Stimulated activated CD8-positive, alpha-beta memory T cell treated with anti-CD3 and anti-CD28 coated beads, Interleukin-7, amount 100 ng/mL, for 4 hours (primary cell): Measurements from ENCODE around the gene GDPGP1.
A peak's percentile ranks its signal among the peaks of the same experiment; 100 is the strongest.
"Not testable (repeated sequence)": the region's sequence is repeated elsewhere in the genome, so short reads cannot be mapped to it uniquely, and the experiment has no call there.

Source experiments
- DNase-seq, 2 donors: peaks; one replicate each; pipeline ENCODE4 v3.0.0-alpha.2; 2020; ENCODE audit warnings: low read depth in 2 of 2

Gene GDPGP1

DNA sequence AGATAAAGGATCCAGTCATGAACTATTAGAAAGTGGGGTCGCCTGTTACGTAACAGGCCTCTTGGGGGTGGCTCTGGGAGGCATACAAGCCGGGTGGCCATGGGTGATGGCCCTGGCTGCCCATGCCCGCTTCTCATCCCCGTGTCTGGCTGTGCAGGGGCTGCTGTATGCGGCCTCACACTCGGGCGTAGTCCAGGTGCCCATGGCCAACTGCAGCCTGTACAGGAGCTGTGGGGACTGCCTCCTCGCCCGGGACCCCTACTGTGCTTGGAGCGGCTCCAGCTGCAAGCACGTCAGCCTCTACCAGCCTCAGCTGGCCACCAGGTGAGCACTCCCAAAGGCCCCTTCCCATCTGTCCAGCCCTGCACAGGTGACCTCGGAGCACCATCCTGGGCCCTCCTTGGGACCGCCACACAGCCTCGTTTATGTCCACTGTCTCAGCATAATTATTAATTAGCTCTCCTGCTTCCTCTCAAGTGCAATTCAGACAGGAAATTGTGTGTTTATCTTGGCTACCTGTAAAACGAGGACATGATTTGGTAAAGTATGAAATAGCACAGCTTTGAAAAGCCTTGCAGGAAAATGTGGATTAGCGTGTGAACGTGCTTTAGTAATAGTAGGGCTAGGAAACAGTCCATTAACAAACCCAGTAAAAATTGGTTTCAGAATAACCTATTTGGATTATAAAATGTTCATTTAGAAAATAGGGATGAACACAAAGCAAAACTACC lies 8.3 kb upstream of the GDPGP1 start:
- no peak for DNase-seq

DNA sequence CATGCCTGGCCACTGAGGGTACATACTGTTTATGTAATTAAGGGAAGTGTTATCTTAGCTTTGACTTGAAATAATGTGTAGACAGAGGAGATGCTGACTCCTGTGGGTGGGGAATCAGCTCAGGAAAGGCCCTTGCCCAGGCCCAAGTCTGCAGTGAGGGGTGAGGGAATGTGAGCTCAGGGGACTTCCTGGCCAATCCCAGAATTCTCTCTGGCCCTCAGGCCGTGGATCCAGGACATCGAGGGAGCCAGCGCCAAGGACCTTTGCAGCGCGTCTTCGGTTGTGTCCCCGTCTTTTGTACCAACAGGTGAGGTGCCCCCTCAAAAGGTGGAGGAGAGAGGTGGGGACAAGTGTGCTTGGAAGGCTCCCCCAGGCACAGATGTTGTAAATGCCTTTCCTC lies 6.7 kb upstream of the GDPGP1 start:
- DNase-seq: no peak

DNA sequence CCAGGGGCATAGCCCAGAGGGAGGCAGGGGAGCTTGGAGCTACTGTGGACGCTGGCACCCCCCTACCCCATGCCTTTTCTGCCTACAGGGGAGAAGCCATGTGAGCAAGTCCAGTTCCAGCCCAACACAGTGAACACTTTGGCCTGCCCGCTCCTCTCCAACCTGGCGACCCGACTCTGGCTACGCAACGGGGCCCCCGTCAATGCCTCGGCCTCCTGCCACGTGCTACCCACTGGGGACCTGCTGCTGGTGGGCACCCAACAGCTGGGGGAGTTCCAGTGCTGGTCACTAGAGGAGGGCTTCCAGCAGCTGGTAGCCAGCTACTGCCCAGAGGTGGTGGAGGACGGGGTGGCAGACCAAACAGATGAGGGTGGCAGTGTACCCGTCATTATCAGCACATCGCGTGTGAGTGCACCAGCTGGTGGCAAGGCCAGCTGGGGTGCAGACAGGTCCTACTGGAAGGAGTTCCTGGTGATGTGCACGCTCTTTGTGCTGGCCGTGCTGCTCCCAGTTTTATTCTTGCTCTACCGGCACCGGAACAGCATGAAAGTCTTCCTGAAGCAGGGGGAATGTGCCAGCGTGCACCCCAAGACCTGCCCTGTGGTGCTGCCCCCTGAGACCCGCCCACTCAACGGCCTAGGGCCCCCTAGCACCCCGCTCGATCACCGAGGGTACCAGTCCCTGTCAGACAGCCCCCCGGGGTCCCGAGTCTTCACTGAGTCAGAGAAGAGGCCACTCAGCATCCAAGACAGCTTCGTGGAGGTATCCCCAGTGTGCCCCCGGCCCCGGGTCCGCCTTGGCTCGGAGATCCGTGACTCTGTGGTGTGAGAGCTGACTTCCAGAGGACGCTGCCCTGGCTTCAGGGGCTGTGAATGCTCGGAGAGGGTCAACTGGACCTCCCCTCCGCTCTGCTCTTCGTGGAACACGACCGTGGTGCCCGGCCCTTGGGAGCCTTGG lies 5.9 kb upstream of the GDPGP1 start:
- no peak for DNase-seq

DNA sequence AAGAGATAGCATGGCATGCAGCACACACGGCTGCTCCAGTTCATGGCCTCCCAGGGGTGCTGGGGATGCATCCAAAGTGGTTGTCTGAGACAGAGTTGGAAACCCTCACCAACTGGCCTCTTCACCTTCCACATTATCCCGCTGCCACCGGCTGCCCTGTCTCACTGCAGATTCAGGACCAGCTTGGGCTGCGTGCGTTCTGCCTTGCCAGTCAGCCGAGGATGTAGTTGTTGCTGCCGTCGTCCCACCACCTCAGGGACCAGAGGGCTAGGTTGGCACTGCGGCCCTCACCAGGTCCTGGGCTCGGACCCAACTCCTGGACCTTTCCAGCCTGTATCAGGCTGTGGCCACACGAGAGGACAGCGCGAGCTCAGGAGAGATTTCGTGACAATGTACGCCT lies 5.0 kb upstream of the GDPGP1 start:
- DNase-seq: no peak

DNA sequence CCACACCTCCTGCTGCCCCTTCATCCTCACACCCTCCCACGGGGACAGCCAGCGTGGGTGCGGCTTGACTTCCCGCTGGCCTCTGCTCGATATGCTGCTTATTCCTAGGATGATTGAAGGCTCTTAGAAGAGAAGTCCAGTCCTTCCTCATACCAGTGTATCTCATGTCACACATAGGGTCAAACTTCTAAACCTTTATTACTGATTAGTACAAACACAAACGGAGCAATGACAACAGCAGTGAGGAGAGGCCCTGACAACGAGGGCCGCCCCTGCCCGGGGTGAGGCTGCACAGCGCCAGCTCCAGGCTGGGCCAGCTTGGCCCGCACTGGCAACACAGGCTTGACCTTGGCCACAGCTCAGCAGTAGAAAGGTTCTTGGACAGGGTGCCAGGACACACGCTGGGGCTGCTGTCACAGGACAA lies 3.9 kb upstream of the GDPGP1 start:
- DNase-seq: no peak

DNA sequence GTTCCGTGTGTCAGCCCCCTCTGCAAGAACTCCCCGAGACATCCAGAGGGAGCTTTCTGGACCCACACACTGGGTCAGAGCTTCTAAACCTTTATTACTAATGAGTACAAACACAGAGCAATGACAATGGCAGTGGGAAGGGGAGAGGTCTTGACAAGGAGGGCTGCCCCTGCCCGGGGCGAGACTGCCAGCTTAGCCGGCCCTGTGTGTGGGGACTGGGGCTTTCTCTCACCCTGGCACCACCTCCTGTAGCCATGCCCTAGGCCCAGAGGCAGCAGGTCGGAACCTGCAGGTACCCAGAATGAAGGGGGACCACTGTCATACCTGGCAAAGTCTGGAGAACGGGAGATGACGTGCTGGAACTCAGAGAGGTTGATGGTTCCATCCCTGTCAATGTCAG lies 3.4 kb upstream of the GDPGP1 start:
- no peak for DNase-seq

DNA sequence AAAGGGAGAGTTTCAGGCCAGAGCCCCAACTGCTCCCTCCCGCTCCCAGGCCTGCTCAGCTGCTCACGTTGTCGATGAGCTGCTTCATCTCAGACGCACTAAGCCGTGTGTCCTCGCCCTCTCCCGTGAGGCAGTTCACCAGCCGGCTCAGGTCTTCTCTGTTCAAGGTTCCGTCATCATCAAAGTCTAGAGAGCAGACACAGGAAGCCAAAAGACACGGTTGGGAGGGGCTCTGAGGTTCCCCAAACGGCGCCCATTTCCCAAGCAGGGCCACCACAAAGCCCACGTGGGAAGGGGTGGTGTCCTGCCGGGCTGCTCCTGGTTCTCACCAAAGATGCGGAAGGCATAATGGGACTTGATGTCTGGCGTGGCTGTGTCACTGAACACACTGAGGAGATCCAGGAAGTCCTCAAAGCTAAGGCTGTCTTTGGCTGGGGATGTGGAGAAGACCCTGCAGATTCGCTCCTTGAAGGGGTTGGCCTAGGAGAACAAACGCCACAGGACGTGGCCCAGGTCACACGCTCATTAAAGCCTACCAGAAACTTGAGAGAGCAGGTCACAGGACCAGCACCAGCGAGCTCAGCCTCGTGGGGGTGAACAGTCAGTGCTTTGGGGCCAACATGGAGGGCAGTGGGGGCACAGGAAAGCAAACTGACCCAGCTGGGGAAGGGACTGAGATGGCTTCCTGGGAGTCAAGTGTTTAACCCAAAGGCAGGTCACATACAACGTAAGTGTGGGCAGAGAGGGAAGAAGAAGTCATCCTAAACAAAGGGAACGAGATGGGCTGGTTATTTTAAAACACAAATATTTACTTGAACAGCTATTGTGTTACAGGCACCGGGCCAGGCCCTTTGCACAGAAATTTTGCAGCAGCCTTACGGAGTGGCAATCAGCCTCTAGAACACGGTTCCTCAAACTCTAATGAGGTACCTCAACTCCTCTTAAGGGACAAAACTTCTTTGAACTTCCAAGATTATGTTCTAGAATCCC lies 2.7 kb upstream of the GDPGP1 start:
- DNase-seq: peak; percentile 63

DNA sequence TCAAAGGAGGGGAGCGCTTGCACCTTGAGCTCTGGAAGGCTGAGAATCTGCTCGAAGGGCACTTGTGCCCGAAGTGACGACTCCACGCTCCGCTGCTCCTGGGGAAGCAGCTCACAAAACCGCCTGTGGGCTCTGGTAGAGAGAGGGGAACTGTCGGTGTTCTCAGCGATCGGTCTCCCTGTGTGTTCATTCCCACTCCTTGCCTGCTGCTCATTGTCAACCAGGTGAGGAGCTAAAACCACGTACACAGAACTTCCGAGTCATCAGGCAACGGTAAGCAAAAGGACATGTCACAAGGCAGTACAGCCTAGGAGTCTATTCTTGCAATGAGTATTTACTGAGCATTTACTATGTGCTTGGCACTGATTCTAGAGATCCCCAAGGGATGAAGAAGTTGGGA lies 1.8 kb upstream of the GDPGP1 start:
- no peak for DNase-seq

DNA sequence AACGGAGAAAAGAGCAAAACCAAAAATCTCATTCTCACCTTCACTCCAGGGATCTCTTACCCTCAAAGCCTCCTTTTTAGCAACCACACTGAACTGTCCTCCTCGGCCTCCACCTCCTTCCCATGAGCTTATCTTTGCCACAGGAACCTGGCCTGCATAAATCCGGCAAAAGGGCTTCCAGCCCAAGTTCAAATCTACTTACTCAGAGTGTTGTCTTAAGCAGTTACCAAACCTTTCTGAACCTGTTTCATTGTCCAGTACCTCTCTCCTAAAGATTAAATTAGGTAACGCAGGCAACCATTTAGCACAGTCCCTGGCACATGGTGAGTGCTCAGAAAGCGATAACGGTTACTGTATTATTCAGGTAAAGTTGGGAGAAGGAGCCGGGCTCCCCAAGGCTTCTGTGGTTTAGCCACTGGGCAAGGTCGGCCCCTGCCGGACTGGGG lies 1.0 kb upstream of the GDPGP1 start:
- no peak for DNase-seq

DNA sequence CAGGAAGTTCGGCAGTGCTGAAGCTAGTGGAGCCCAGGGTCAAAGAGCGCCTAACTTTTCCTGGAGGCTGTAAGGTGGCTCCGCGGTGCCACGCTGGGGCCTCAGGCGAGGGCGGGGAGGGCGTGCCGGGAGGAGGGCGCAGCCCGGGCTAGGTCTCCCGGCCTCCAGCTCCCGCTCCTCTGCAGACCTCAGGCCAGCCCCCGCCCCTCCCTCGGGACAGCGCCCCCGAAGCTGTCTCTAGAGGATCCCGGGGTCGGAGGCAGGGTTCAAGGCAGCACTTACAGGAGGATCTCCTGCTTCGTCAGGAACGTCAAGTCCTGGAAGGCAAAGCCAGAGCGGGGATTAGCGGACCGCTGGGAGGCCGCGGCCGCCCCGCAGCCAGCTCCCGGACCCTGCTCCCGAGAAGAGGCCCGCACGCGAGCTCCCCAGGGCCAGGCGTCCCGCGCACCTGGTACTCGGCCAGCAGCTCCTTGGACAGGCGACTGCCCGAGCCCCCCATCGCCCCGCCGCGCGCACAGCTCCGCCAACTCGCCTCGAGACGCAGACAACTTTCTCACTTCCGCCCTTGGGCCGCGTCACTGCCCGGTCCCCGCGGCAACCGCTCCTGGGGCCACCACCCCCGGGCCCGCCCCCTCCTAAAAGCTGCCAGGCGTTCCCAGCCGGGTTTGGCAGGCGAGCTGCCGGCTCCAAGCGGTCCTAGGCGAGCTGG lies 468 bp upstream of the GDPGP1 start, which contains the start of gene CIB1:
Gene CIB1 (minus strand): TSS at position 555 of the 709 bp plus-strand sequence. CDS start 56 bp downstream, at position 499.
- DNase-seq: peak; percentile 93 to 98

DNA sequence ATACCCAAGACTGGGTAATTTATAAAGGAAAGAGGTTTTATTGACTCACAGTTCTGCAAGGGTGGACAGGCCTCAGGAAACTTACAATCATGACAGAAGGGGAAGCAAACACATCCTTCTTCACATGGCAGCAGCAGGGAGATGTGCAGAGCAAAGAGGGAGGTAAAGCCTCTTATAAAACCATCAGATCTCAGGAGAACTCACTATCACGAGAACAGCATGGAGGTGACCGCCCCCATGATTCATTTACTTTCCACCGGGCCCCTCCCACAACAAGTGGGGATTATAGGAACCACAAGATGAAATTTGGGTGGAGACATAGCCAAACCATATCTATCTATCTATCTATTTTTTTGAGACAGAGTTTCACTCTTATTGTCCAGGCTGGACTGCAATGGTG lies 5.4 kb downstream of the GDPGP1 start:
- no peak for DNase-seq

DNA sequence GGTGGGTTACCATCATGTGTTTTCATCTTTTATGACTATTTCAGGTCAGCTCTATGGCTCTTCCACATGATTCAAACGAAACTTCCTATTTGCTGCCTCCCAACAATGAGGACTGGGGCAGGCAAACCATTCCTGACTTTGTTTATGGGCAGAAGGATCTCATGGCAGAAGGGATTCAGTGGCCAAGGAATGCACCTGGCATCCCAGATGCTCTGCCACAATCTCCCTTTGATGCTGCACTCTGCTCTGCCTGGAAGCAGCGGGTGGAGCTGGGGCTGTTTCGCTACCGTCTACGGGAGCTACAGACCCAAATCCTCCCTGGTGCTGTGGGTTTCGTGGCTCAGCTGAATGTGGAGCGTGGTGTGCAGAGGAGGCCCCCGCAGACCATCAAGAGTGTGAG lies 6.8 kb downstream of the GDPGP1 start:
- DNase-seq: no peak

DNA sequence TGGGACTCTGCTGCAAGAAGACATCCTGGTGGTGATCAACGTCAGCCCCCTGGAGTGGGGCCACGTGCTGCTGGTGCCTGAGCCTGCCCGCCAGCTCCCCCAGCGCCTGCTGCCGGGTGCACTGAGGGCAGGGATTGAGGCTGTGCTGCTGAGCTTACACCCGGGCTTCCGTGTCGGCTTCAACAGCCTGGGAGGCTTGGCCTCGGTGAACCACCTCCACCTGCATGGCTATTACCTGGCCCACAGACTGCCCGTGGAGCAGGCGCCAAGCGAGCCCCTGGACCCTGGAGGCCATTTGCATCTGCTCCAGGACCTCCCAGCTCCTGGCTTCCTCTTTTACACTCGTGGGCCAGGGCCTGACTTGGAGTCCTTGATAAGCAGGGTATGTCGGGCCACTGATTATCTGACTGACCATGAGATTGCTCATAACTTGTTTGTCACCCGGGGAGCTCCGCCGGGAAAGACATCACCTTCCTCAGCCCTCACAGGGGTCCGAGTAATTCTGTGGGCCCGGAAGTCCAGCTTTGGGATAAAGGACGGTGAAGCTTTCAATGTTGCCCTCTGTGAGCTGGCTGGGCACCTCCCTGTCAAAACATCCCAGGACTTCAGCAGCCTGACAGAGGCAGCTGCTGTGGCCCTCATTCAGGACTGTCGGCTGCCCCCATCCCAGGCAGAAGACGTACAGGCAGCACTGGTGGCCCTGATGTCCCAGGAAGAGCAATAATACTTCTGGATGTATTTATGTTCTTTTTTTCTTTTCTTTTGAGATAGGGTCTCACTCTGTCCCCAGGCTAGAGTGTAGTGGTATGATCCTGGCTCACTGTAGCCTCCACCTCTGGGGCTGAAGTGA lies 7.6 kb downstream of the GDPGP1 start:
- no peak for DNase-seq

DNA sequence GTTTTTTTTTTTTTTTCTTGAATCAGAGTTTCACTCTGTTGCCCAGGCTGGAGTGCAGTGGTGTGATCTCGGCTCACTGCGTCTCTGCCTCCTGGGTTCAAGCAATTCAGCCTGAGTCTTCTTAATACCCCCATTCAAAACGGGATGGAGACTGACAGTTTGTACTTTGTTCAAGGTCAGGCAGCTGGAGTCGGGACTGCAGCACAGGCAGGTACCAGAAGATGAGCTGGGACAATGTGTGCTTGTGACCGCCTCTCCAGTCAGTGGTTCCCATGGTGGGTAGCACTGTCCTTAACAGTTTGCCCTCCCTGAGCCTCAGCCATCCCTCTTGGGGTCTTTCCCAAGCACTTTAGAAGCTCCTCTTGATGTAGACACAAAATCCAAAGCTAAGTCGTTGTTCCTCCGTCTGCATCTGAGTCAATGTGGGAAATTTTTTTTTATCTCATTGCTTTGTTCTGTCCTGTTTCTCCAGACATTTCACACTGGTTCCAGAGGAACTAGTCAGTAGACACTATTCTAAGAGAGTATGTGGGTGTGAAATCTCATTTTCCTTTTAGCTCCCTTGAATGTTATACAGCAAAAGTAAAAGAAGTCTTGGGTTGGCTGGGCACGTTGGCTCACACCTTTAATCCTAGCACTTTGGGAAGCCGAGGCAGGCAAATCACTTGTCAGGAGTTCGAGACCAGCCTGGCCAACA lies 10.1 kb downstream of the GDPGP1 start:
- no peak for DNase-seq

DNA sequence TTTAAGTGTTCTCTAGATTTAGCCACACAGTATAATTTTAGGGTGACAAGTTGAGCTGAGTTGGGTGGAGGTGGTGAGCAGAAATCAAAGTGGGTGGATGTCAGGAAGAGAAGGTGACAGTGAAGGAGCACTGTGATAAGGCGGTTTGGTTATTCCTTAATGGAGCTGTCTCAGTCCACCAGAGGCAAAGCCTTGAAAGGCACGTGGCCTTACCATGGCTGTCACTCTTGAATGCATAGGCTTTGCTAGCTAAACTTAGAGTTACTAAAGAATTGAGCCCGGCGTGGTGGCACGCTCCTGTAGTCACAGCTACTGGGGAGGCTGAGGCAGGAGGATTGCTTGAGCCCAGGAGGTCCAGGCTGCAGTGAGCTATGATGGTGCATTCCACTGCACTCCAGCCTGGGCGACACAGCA lies 14.8 kb downstream of the GDPGP1 start:
- DNase-seq: no peak

DNA sequence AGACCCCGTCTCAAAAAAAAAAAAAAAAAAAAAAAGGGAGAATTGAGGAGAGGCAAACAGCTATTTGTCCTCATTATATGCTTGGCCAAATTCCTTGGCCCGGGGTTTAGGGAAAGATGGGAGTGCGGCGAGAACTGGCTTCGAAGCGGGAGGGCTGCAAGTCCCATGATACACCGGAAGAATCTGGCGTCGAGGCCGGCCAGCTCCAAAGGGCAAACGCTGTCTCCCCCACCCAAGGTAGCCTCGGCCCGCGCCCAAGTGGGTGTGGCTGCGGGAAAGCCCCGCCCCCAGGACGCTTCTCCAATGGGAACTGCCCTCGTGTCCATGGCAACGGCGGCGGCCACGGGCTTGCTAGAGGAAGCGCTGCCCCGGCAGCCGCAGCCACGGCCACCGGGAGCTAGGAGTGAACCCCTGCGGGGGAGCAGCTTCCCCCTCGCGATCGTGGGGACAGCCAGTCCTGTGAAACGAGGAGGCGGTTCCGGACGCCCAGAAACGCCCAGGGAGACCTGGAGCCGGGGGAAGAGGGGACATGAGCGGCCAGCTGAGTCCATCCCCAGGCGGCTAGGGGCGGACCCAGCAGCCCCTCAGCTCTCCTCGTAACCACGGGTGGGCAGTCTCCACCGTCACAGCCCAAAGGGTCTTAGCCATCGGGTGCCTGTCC lies 15.3 kb downstream of the GDPGP1 start, which contains the start of gene TTLL13:
Gene TTLL13 (plus strand): TSS at position 354 of the 661 bp plus-strand sequence. CDS start 1,075 bp downstream, outside the sequence.
- peak; percentile 56 to 60 for DNase-seq

DNA sequence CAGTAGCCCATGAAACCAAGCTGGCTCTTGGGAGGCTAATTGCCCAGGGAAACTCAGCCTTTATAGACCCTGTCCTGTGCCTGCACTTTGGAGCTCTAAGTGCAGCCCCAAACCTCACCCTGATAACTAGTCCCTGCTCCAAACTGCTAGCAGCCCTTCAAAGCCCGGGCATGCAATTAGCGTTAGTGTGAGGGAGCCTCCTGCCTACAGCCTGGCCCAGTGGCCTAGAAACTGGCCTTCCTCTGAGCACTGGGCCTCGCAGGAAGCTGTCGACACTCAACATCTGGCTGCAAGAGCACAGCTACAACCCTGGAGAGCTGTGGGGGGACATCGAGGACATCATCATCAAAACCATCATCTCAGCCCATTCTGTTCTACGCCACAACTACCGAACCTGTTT lies 23.8 kb downstream of the GDPGP1 start:
- DNase-seq: no peak

DNA sequence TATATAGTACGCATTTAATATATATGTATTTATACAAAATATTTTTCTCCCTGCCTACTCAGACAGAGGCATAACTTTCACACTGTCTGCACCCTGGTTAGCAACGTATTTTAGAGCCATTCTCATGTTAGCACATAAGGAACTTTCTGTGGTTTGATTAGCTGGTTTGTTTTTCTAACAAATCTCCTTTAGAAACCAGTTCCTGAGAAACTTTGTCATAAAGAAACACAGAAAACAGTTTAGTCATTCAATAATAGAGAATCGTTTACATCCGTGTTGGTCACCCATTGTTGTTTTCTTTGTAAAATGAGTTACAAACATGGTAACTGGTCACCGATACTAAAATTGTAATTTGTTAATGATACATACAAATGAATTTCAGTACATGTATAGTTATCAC lies 25.5 kb downstream of the GDPGP1 start:
- DNase-seq: no peak

DNA sequence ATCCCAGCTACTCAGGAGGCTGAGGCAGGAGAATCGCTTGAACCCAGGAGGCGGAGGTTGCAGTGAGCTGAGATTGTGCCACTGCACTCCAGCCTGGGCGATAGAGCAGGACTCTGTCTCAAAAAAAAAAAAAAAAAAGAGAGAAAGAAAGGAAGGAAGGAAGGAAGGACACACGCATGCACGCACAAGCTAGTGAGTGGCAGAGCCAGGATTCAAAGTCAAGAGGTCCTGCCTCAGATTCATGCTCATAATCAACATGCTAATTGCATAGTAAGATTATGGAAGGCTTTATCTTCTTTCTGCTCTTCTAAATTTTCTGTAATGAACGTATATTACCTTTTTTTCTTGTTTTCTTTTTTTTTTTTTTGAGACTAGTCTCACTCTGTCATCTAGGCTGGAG lies 26.7 kb downstream of the GDPGP1 start:
- DNase-seq: not testable (repeated sequence)
